GM12891 (cell line): ENCODE results near the gene SCN8A.
"Not testable (repeated sequence)": the region's sequence is repeated elsewhere in the genome, so short reads cannot be mapped to it uniquely, and the experiment has no call there.

Experiments
- DNase-seq: peaks from one replicate; pipeline ENCODE4 v3.0.0; 2011; ENCODE audit warnings: low spot score; ENCODE audit not compliant: insufficient read length
- FAIRE-seq: peaks from 2 replicates; lab custom pipeline; 2011; peaks lifted over from hg19 to GRCh38; lab: Jason Lieb, UNC
- PAX5 ChIP-seq: IDR thresholded peaks from 2 replicates; pipeline ENCODE4 v1.6.1; 2011; ENCODE audit warnings: low read length, moderate library complexity, mild to moderate bottlenecking; ENCODE audit not compliant: insufficient read depth, severe bottlenecking
- POLR2A ChIP-seq: IDR thresholded peaks from 2 replicates; pipeline ENCODE4 v1.6.1; 2011; ENCODE audit warnings: low read depth, low read length, control low read depth
- POLR2AphosphoS5 ChIP-seq: IDR thresholded peaks from 2 replicates; pipeline ENCODE4 v1.6.1; 2011; ENCODE audit warnings: low read depth, low read length, control low read depth
- POU2F2 ChIP-seq: IDR thresholded peaks from 2 replicates; pipeline ENCODE4 v1.6.1; 2011; ENCODE audit warnings: low read depth, mild to moderate bottlenecking, control low read depth, low read length, moderate library complexity
- SPI1 ChIP-seq: IDR thresholded peaks from 2 replicates; pipeline ENCODE4 v1.6.1; 2011; ENCODE audit warnings: low read depth, low read length, control low read depth
- TAF1 ChIP-seq: IDR thresholded peaks from 2 replicates; pipeline ENCODE4 v1.6.1; 2011; ENCODE audit warnings: low read depth, low read length, control low read depth

Gene SCN8A

GRCh38 chr12:51639361-51639760 lies 48.3 kb downstream of the SCN8A start:
- FAIRE-seq (no peak), DNase-seq (no peak)
- TF ChIP-seq POU2F2: no peak
- TF ChIP-seq POLR2A: no peak
- no peak for TF ChIP-seq SPI1
- TF ChIP-seq PAX5: no peak
- no peak for TF ChIP-seq POLR2AphosphoS5
- no peak for TF ChIP-seq TAF1

GRCh38 chr12:51642286-51642685 lies 51.3 kb downstream of the SCN8A start:
- no peak for TF ChIP-seq SPI1
- TF ChIP-seq POU2F2: no peak
- TF ChIP-seq POLR2A: no peak
- DNase-seq (no peak), FAIRE-seq (no peak)

DNA sequence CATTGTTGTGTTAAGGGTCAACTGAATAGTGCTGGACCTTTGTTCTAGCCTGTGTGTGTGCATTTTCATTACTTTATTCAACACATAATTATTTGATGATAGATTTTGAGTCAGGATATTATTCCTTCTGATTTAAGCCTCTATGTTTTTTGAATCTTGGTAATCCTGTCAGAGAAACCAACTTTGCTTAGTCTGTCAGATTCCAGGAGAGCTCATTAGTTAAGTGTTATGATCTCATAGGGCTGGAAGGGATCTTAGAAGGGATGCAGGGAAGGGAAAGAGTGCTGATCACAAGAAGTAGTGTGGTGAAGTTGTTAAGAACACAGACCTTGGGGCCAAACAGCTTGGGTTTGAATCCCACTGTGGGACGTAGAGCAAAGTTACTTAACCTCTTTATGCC lies 52.9 kb downstream of the SCN8A start:
- TF ChIP-seq POLR2AphosphoS5 (no peak), POU2F2 (no peak), POLR2A (no peak), SPI1 (no peak), PAX5 (no peak)
- FAIRE-seq (no peak), DNase-seq (no peak)

DNA sequence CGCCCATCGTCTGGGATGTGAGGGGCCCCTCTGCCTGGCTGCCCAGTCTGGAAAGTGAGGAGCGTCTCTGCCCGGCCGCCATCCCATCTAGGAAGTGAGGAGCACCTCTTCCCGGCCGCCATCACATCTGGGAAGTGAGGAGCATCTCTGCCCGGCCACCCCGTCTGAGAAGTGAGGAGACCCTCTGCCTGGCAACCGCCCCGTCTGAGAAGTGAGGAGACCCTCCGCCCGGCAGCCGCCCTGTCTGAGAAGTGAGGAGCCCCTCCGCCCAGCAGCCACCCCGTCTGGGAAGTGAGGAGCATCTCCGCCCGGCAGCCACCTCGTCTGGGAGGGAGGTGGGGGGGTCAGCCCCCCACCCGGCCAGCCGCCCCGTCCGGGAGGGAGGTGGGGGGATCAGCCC lies 53.7 kb downstream of the SCN8A start:
- DNase-seq, FAIRE-seq: not testable (repeated sequence)

GRCh38 chr12:51645961-51646360 lies 54.9 kb downstream of the SCN8A start:
- DNase-seq (no peak), FAIRE-seq (no peak)
- TF ChIP-seq SPI1 (no peak), POLR2AphosphoS5 (no peak), POU2F2 (no peak), POLR2A (no peak), TAF1 (no peak), PAX5 (no peak)

- FAIRE-seq (no peak), DNase-seq (no peak)
- TF ChIP-seq POU2F2: no peak
- no peak for TF ChIP-seq PAX5
- no peak for TF ChIP-seq POLR2A
- TF ChIP-seq SPI1: no peak
- no peak for TF ChIP-seq TAF1
- TF ChIP-seq POLR2AphosphoS5: no peak
Measured at GRCh38 chr12:51647647-51648046, 56.6 kb downstream of the SCN8A start.

- no peak for FAIRE-seq
- no peak for DNase-seq
- TF ChIP-seq POLR2A (no peak), POU2F2 (no peak), POLR2AphosphoS5 (no peak), PAX5 (no peak), SPI1 (no peak), TAF1 (no peak)
Measured at GRCh38 chr12:51653431-51653830, 62.4 kb downstream of the SCN8A start.

DNA sequence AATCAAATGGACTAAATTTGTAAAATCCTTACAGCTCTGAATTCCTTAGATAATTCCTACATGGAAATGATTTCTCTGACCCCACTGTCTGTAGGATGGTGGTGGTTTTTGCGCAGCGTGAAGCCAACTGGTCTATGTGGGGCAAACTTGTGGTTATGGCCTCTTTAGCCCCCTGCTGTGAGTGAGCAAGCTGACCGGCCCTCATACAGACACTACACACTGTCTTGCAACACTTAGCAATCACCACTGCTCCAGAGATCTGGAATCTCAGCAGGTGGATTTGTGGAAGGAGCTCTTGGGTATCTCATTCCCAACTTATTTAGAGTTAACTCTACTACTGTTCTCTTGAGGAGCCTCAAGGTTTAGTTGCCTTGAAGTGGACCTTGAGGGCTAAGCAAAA lies 70.2 kb downstream of the SCN8A start:
- FAIRE-seq (no peak), DNase-seq (no peak)

GRCh38 chr12:51661836-51662235 lies 70.8 kb downstream of the SCN8A start:
- FAIRE-seq (no peak), DNase-seq (no peak)
- TF ChIP-seq POU2F2 (no peak), POLR2A (no peak), PAX5 (no peak), SPI1 (no peak), POLR2AphosphoS5 (no peak), TAF1 (no peak)

More for the DNA sequence above, 70.2 kb downstream of the SCN8A start:
- no peak for TF ChIP-seq SPI1

DNA sequence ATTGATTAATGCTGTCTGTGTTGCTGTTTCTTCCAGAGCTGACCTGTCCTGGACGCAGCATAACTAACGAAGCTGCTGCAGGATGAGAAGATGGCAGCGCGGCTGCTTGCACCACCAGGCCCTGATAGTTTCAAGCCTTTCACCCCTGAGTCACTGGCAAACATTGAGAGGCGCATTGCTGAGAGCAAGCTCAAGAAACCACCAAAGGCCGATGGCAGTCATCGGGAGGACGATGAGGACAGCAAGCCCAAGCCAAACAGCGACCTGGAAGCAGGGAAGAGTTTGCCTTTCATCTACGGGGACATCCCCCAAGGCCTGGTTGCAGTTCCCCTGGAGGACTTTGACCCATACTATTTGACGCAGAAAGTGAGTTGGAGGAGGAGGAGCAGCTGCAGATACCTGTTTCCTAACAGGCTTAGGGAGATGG lies 71.7 kb downstream of the SCN8A start:
- no peak for FAIRE-seq
- TF ChIP-seq POU2F2 (no peak), POLR2A (no peak), POLR2AphosphoS5 (no peak), PAX5 (no peak), SPI1 (no peak), TAF1 (no peak)
- DNase-seq: no peak

GRCh38 chr12:51663390-51663789 lies 72.4 kb downstream of the SCN8A start:
- DNase-seq: no peak
- no peak for FAIRE-seq
- no peak for TF ChIP-seq TAF1
- TF ChIP-seq SPI1: no peak
- TF ChIP-seq POLR2A: no peak
- TF ChIP-seq PAX5: no peak
- no peak for TF ChIP-seq POLR2AphosphoS5
- no peak for TF ChIP-seq POU2F2
